NCI-H82 treated with DMSO at 0.1 percent for 48 hours (cell line): ENCODE data around the gene FMO3.

ENCODE experiments used
- DNase-seq: peaks from one replicate; lab custom pipeline; 2025; ENCODE audit not compliant: unreplicated experiment; lab: John Stamatoyannopoulos, UW

Gene FMO3

DNA sequence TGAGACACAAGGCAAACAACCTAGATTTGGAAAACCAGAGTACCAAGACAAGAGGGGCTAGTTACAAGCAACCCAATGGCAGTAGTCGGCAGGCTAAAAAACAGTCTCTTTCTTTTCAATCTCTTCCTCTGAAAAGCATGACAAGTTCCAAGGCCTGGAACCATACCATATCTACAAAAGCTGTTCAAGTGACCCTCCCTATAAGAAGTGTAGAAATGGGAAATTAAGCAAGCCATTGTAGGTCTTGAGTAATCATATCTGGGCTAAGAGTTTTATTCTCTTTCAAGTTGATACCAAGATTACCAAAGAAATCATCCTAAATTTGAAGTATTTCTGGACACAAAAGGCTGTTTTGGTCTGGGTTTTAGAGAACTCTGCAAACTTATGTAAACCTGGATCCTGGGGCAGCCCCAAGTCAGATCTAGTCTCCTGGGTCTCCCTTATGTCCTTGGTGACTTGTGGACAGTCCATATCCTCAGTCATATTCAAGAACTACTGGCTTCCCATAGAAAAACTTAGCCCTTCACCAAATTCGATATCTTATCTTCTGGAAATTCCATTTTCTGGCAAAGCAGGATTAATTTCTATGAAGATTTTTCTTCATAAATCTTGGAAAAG is 24.7 kb downstream of the FMO3 start:
- DNase-seq, result no peak

GRCh38 chr1:171116676-171117075 is 26.0 kb downstream of the FMO3 start:
- no peak for DNase-seq

GRCh38 chr1:171117085-171117484 is 26.4 kb downstream of the FMO3 start:
- DNase-seq, result no peak

GRCh38 chr1:171119648-171120047 is 28.9 kb downstream of the FMO3 start:
- DNase-seq, result no peak

DNA sequence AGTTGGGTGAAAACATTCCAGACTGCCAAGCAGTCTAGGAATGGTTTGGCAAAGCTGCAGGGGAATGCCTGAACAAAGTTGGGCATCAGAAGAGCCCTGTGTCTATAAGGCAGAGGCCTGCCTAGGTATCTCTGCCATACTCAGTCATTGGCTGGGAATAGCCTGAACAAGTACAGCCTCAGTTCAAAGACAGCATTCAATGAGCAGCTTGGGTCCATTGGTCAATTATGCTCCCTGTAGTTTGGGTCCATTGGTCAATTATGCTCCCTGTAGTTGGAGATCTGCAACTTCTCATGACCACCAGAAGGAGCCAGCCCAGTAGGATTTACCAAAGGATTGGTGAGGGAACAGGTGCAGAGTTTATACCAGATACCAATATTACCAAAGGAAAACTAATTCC is 31.6 kb downstream of the FMO3 start:
- no peak for DNase-seq

- no peak for DNase-seq
These were observed 32.2 kb downstream of the FMO3 start for GRCh38 chr1:171122893-171123292.

DNA sequence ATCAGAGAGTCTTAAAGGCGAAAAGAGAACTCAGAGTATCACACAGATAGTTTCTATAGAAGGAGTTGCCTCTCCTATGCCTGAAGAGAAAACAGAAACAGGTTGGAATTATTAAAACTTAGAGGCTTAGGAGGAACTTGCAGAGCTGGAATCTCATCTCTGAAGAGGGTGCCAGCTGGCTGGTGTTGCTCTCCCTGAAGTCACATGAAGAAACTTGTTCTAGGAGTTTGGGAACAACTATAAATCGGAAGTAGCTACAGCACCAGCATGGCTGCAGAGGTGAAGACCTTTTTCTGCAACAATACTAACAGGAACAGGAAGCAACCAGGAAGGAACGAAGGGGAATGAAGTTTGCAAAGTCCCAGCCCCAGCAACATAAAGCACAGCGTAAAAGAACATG is 35.8 kb downstream of the FMO3 start:
- no peak for DNase-seq

GRCh38 chr1:171127099-171127498 is 36.4 kb downstream of the FMO3 start:
- DNase-seq, result no peak

DNA sequence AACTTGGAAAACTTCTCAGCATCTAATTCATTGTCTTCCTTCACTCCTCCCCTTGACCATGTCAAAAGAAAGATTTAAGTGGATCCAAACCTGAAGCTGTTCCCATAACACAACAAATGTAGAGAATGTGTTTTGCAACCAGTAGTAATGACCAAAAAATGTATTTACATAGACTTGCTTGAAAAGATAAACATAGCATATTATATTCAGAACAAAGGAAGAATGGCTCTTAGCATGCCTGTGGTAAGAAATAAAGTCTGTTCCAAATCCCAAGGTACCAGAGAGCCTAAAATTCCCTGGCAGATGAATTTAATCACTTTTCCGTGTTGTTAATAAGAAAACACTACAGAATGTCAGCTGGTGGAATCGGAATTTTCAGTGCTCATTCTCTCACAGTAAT is 36.8 kb downstream of the FMO3 start:
- DNase-seq, result no peak

DNA sequence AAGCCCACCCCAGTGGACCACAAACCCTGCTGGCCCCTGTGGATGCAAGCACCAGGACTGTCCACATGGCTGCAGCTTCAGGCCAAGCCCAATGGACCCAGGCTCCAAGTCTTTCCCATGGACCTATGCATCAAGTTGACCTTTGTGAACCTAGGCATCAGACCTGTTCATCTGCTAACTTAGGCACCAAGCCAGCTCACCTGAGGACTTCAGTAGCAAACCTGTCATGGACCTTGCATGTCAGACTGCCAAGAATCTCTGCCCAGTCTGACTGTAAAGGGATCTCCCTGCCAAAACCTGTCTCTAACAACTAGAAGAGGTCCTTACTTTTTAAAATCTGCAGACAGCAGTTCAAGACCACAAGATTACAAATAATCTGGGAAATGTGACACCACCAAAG is 37.8 kb downstream of the FMO3 start:
- no peak for DNase-seq

DNA sequence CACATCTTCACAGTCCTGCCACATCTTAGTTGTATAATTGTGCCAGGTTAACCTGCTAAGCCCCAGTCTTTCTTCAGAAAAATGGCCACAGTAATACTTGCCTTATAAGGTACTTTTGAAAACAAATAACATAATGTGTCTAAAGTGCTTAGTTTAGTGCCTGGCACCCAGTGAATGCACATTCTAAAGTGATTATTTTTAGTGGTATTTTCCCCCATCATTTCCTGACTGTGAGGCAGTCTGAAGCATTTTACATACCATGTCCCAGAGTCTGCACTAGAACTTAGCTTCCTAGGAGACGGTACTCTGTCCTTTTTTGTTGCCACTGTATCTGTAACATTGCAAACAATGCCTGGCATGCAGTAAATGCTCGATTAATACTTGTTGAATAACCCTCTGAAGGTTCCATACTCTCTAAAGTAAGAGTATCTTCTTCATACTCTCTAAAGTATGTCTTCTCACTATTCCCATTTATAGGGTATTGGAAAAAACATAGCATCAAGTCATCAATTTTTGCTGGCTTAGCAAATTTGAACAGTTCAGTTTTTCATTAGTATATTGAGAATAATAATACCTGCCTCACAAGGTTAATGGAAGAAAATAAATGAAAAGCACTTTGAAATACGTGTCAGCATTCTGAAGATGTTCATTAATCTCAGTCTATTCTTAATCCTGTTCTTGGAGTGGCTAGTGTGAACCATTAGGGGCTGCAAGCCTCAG is 43.7 kb downstream of the FMO3 start:
- no peak for DNase-seq

DNA sequence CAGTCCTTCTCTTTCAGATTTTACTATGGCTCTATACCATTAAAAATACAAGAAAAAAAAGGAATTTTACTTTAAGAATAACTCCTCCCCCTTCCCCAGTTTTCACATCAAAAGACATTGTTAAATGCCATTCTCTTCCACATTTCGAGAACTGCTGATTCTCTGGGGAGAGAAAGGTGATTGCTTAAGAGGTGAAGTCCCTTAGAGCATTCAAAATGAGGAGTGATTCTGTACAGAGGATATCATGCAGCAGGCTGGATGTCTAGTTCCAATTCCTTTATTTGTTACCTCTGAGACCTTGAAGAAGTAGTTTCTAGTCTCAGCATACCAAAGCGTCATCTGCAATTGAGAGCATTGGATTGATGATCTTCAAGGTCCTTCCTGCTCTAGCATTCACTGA is 46.9 kb downstream of the FMO3 start:
- no peak for DNase-seq

DNA sequence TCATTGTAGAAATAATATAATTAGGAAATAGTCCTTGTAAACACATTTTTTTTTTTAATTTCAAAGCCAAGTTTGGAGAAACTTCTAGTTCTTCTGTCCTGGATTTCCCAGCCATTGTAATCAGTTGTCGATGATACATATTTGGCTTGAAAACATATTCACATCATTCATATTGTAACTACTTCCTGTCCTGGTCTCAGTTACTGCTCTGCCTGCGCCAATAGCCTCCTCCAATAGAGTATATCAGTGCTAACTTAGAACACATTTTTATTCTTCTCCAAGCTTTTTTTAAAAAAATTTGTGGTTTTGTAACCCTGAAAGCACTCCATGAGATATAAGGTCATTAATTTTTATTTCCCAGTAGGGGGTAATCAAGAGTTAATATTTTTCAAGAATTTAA is 48.3 kb downstream of the FMO3 start:
- no peak for DNase-seq

GRCh38 chr1:171139890-171140289 is 49.2 kb downstream of the FMO3 start:
- DNase-seq, result peak; percentile 82

- DNase-seq, result no peak
These were observed 49.7 kb downstream of the FMO3 start for GRCh38 chr1:171140401-171140800.

DNA sequence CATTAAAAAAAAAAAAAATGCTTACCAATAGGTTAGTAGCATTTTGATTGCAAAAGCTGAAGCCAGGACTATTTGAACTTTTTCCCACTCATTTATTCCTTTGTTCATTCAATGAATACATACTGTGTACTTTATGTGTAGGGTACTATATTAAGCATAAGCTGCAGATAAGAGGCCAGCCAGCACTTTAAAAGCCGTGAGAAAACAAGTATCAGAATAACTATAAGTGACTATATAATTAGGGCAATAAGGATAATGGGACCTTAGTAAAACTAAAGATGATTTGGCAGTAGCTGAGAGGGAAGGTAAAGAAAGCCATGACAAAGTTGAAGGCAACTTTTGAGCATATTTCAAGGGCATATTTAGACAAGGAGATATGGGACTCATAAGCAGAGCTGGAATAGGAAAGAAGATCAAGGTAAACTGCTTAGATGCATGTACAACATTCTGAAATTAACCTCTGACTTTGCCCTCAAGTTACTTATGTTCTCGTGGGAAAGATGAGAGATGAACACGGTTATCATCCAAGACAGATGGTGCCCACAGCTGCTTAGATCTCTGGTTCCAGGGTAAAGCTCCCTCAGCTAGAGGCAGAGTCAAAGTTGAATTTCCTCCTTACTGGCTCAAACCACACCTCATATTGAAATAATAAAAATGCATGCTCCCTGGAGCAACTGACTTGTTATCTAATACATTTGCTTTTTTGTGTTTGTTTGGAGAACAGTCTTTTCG is 50.4 kb downstream of the FMO3 start:
- peak; percentile 88 for DNase-seq

- DNase-seq, result peak; percentile 84
These were observed 51.1 kb downstream of the FMO3 start for GRCh38 chr1:171141688-171142415.

- DNase-seq, result peak; percentile 94
These were observed 52.0 kb downstream of the FMO3 start for GRCh38 chr1:171142416-171143385.

DNA sequence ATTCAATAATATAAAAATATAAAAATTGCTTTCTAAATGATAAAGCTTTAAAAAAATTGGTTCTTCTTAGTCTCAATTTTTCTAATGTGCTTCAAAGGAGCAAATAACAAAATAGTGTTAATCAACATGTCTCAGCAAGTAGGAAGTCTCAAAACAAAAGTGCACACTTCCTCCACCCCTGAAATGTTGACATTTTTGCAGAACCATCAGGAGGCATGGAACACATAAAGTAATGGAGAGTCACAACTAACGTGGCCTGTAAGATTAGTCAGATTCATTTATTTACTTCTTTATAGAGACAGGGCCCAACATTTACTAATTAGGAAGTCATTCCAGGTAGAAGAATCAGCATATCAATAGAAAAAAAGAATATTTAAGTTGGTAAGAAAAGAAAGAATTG is 59.5 kb downstream of the FMO3 start:
- DNase-seq, result no peak

DNA sequence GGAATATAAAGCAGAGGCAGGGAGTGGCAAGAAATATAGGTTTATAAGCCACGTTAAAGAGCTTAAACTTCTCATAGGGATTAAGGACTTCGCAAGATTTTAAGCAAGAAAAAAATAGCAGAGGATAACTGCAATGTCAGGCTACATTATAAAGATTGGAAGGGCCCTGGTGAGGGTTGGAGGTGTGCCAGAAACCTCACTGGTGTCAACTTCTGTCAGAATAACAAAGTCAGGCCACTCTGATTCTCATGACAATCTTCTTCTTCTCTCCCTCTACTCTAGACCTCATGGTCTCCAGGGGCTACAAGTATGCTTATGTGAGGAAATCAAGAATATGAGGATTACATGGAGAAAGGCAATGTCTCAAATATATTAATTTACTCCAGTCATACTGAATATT is 61.8 kb downstream of the FMO3 start:
- peak; percentile 64 for DNase-seq
